HEK293 (cell line): ENCODE data around the gene KIF27.

Experiments
- GLIS2 ChIP-seq: fragments of 450-650 bp; formaldehyde crosslinking; IDR thresholded peaks from 2 replicates; pipeline ENCODE4 v1.5.1; 2016; ENCODE audit warnings: missing biosample characterization, missing genetic modification characterization
- KLF1 ChIP-seq: fragments of 450-650 bp; formaldehyde crosslinking; IDR thresholded peaks from 2 replicates; pipeline ENCODE4 v1.5.1; 2016; ENCODE audit warnings: missing biosample characterization, missing genetic modification characterization
- SP2 ChIP-seq: fragments of 450-650 bp; formaldehyde crosslinking; IDR thresholded peaks from 2 replicates; pipeline ENCODE4 v1.5.1; 2016; ENCODE audit warnings: missing biosample characterization, missing genetic modification characterization
- TRIM28 ChIP-seq: IDR thresholded peaks from 2 replicates; pipeline ENCODE4 v1.6.1; 2011; ENCODE audit warnings: low read length, control low read depth, borderline replicate concordance
- ZNF146 ChIP-seq: fragments of 450-650 bp; formaldehyde crosslinking; IDR thresholded peaks from 2 replicates; pipeline ENCODE4 v1.5.1; 2016; ENCODE audit warnings: missing biosample characterization, missing genetic modification characterization
- ZNF621 ChIP-seq: fragments of 450-650 bp; formaldehyde crosslinking; IDR thresholded peaks from 2 replicates; pipeline ENCODE4 v1.5.1; 2017; ENCODE audit warnings: missing biosample characterization, missing genetic modification characterization
- TF ChIP-seq, protein P1 (sequence below): fragments of 450-650 bp; formaldehyde crosslinking; IDR thresholded peaks from 2 replicates; pipeline ENCODE4 v1.5.1; 2016; ENCODE audit warnings: missing biosample characterization, missing genetic modification characterization
- TF ChIP-seq, protein P2 (sequence below): fragments of 450-650 bp; formaldehyde crosslinking; IDR thresholded peaks from 2 replicates; pipeline ENCODE4 v1.5.1; 2016; ENCODE audit warnings: missing biosample characterization, missing genetic modification characterization
- TF ChIP-seq, protein P3 (sequence below): sonication (generic); formaldehyde crosslinking; IDR thresholded peaks from 2 replicates; pipeline ENCODE4 v1.8.1; 2022; ENCODE audit warnings: mild to moderate bottlenecking, moderate library complexity, missing genetic modification reagents
- TF ChIP-seq, protein P4 (sequence below): fragments of 450-650 bp; formaldehyde crosslinking; IDR thresholded peaks from 2 replicates; pipeline ENCODE4 v1.5.1; 2016; ENCODE audit warnings: missing biosample characterization, missing genetic modification characterization

DNA sequence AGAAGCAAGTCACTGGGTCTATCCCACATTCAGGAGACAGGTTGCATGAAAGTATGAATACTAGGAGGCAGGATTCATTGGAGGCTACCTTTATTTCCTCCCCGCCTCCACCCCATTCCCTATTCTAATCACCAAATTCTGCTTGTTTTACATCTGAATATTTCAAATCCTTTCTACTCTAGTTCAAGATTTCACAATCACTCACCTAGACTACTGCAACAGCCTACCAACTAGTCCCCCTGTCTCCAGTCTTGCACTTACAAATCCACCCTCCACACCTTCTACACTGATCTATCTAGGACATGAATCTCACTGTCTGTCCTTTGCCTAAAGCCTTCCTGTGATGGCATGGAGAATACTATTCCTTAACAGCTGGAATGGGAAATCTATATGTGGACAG is 6.4 kb upstream of the KIF27 start:
- TF ChIP-seq, protein P1, sequence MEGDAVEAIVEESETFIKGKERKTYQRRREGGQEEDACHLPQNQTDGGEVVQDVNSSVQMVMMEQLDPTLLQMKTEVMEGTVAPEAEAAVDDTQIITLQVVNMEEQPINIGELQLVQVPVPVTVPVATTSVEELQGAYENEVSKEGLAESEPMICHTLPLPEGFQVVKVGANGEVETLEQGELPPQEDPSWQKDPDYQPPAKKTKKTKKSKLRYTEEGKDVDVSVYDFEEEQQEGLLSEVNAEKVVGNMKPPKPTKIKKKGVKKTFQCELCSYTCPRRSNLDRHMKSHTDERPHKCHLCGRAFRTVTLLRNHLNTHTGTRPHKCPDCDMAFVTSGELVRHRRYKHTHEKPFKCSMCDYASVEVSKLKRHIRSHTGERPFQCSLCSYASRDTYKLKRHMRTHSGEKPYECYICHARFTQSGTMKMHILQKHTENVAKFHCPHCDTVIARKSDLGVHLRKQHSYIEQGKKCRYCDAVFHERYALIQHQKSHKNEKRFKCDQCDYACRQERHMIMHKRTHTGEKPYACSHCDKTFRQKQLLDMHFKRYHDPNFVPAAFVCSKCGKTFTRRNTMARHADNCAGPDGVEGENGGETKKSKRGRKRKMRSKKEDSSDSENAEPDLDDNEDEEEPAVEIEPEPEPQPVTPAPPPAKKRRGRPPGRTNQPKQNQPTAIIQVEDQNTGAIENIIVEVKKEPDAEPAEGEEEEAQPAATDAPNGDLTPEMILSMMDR (tag by site-specific recombination) = no peak
- TF ChIP-seq, protein P2, sequence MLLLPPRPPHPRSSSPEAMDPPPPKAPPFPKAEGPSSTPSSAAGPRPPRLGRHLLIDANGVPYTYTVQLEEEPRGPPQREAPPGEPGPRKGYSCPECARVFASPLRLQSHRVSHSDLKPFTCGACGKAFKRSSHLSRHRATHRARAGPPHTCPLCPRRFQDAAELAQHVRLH = no peak
- TF ChIP-seq, protein P3, sequence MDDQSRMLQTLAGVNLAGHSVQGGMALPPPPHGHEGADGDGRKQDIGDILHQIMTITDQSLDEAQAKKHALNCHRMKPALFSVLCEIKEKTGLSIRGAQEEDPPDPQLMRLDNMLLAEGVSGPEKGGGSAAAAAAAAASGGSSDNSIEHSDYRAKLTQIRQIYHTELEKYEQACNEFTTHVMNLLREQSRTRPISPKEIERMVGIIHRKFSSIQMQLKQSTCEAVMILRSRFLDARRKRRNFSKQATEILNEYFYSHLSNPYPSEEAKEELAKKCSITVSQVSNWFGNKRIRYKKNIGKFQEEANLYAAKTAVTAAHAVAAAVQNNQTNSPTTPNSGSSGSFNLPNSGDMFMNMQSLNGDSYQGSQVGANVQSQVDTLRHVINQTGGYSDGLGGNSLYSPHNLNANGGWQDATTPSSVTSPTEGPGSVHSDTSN (CRISPR knock-in tag) = no peak
- TF ChIP-seq KLF1 (tag by site-specific recombination) = no peak
- no peak for TF ChIP-seq GLIS2 (tag by site-specific recombination)
- no peak for TF ChIP-seq SP2
- TF ChIP-seq ZNF621 = no peak
- TF ChIP-seq TRIM28 = no peak
- TF ChIP-seq ZNF146 (tag by site-specific recombination) = no peak
- TF ChIP-seq, protein P4, sequence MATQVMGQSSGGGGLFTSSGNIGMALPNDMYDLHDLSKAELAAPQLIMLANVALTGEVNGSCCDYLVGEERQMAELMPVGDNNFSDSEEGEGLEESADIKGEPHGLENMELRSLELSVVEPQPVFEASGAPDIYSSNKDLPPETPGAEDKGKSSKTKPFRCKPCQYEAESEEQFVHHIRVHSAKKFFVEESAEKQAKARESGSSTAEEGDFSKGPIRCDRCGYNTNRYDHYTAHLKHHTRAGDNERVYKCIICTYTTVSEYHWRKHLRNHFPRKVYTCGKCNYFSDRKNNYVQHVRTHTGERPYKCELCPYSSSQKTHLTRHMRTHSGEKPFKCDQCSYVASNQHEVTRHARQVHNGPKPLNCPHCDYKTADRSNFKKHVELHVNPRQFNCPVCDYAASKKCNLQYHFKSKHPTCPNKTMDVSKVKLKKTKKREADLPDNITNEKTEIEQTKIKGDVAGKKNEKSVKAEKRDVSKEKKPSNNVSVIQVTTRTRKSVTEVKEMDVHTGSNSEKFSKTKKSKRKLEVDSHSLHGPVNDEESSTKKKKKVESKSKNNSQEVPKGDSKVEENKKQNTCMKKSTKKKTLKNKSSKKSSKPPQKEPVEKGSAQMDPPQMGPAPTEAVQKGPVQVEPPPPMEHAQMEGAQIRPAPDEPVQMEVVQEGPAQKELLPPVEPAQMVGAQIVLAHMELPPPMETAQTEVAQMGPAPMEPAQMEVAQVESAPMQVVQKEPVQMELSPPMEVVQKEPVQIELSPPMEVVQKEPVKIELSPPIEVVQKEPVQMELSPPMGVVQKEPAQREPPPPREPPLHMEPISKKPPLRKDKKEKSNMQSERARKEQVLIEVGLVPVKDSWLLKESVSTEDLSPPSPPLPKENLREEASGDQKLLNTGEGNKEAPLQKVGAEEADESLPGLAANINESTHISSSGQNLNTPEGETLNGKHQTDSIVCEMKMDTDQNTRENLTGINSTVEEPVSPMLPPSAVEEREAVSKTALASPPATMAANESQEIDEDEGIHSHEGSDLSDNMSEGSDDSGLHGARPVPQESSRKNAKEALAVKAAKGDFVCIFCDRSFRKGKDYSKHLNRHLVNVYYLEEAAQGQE (tag by site-specific recombination) = no peak
